HG02884 (cell line): ENCODE results near the gene SYNJ2.

ENCODE experiments used
- ATAC-seq: cut with Tn5 transposase; IDR thresholded peaks from one replicate; pipeline ENCODE4 v1.9.1; 2021; ENCODE audit warnings: mild to moderate bottlenecking, moderate library complexity; ENCODE audit not compliant: unreplicated experiment

Gene SYNJ2

GRCh38 chr6:158010591-158011477 lies 29.2 kb downstream of the SYNJ2 start:
- ATAC-seq = no peak

GRCh38 chr6:158011478-158011920 lies 29.8 kb downstream of the SYNJ2 start:
- no peak for ATAC-seq

GRCh38 chr6:158011980-158012566 lies 30.4 kb downstream of the SYNJ2 start:
- no peak for ATAC-seq

- ATAC-seq = no peak
Measured at GRCh38 chr6:158013904-158014504, 32.3 kb downstream of the SYNJ2 start.

GRCh38 chr6:158014505-158015187 lies 33.0 kb downstream of the SYNJ2 start:
- no peak for ATAC-seq

GRCh38 chr6:158015188-158015506 lies 33.5 kb downstream of the SYNJ2 start:
- ATAC-seq = no peak

- ATAC-seq = no peak
Measured at GRCh38 chr6:158016571-158017383, 35.1 kb downstream of the SYNJ2 start.

- ATAC-seq = no peak
Measured at GRCh38 chr6:158017621-158018040, 36.0 kb downstream of the SYNJ2 start.

GRCh38 chr6:158018041-158018771 lies 36.5 kb downstream of the SYNJ2 start:
- ATAC-seq = no peak

GRCh38 chr6:158018851-158019361 lies 37.2 kb downstream of the SYNJ2 start:
- no peak for ATAC-seq

- ATAC-seq = no peak
Measured at GRCh38 chr6:158019416-158019815, 37.8 kb downstream of the SYNJ2 start.

- ATAC-seq = no peak
Measured at GRCh38 chr6:158020272-158020711, 38.6 kb downstream of the SYNJ2 start.

GRCh38 chr6:158020811-158021210 lies 39.1 kb downstream of the SYNJ2 start:
- ATAC-seq = no peak

- no peak for ATAC-seq
Measured at GRCh38 chr6:158021376-158021775, 39.7 kb downstream of the SYNJ2 start.

- no peak for ATAC-seq
Measured at GRCh38 chr6:158021814-158022748, 40.4 kb downstream of the SYNJ2 start.

GRCh38 chr6:158022749-158023596 lies 41.3 kb downstream of the SYNJ2 start:
- ATAC-seq = no peak

GRCh38 chr6:158023597-158023939 lies 41.9 kb downstream of the SYNJ2 start:
- ATAC-seq = no peak
